ENCODE data around the gene TRAF3.
"Not testable (repeated sequence)": the region's sequence is repeated elsewhere in the genome, so short reads cannot be mapped to it uniquely, and the experiment has no call there.

TRAF3 gene

DNA sequence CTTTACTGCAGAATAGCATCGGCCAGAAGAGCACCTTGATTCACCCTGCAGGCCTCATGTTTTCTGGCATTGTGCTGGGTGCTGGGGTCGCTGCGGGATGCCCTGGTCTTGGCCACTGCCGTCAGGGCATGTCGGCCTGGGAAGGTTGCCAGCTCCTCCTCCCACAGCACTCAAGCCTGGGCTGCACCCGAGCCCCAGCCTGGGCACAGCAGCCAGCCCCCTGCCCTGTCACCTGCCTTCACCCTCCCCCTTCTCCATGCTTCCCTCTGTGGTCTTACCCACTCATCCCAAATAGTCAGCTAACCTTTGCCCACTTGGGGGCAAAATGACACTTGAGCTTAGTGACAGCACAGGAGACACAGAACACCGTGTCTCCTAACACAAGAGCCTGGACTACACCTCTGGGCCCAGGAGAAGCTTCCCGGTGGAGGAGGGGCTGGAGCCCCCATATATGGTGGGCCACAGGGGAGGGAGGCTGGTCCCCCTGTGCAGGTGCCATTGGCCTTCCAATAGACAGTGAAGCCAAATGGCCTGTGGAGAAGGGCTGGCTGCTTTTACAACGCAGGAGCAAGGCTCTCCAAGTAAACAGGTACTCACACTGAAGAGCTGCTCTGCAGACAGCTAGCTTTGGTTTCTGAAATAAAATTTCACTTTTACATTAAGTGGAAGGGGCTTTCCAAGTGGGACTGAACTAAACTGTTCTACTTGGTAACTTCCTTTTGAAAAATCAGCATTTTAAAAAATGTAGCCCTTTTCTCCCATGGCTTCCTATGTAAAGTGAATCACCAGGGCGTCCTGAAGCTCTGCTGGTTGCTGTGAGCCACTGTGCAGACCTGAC, 94.0 kb downstream of the TRAF3 start:
- H3K56ac ChIP-seq (ENCODE audit: low read length), result no peak overlapping the region
- DNase-seq, result no peak
- no peak overlapping the region for H3K9ac ChIP-seq (ENCODE audit: low read length)
- no peak overlapping the region for H3K27ac ChIP-seq (ENCODE audit: low read depth, low read length)
- no peak overlapping the region for H3K23ac ChIP-seq (ENCODE audit: low read length)
- H3K4me3 ChIP-seq (ENCODE audit: low read length), result no peak overlapping the region
- H3K79me2 ChIP-seq (ENCODE audit: control insufficient read depth, insufficient read depth, low read length), result no peaks in the 10 kb centered on the region
- H3K18ac ChIP-seq (ENCODE audit: low read length), result no peak overlapping the region
- no peaks in the 10 kb centered on the region for H3K36me3 ChIP-seq (ENCODE audit: control insufficient read depth, insufficient read depth, low read length)
- no peaks in the 10 kb centered on the region for H3K27me3 ChIP-seq (ENCODE audit: insufficient read depth, low read length, poor library complexity)
- H4K8ac ChIP-seq (ENCODE audit: low read depth, low read length), result no peak overlapping the region
- H3K4me1 ChIP-seq (ENCODE audit: control insufficient read depth, low read depth, low read length), result no peaks in the 10 kb centered on the region
- no peak overlapping the region for H2BK5ac ChIP-seq (ENCODE audit: low read length)
- no peaks in the 10 kb centered on the region for H3K79me1 ChIP-seq (ENCODE audit: low read length)
- no peak overlapping the region for H4K5ac ChIP-seq (ENCODE audit: low read length)
- H3K4ac ChIP-seq (ENCODE audit: low read depth, low read length), result no peak overlapping the region
- WGBS (ENCODE audit: extremely low coverage, insufficient coverage, low lambda C conversion rate), result no CpG with 5 or more reads among the region's 10 CpGs
- H2BK15ac ChIP-seq (replicated peaks; ENCODE audit: low read depth), result no peak overlapping the region
- no peak overlapping the region for H2BK120ac ChIP-seq (ENCODE audit: low read depth, low read length)
- H3K4me2 ChIP-seq (ENCODE audit: low read length), result no peak overlapping the region
- no peak overlapping the region for H2AK5ac ChIP-seq (ENCODE audit: low read length)

DNA sequence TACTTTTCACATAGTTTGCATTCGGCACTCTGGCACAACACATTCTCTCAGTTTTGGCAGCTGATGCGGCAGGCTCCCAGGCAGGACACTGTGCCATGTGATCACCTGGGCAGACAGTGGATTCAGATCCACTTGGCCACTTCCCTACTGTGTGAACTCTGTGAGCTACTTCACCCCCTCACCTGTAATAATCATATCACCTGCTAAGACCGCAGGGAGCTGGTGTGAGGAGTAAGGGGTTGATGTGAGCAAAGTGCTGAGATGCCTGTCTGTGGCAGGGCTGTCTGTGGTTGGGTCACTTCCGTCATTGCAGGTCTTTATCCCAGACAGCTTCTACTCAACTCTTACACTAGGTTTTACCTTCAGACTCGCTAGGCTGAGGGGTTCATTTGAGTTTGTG, 94.8 kb downstream of the TRAF3 start:
- H2BK15ac ChIP-seq (replicated peaks; ENCODE audit: low read depth), result no peak overlapping the region
- no CpG with 5 or more reads among the region's 5 CpGs for WGBS (ENCODE audit: extremely low coverage, insufficient coverage, low lambda C conversion rate)
- no peak overlapping the region for H2BK5ac ChIP-seq (ENCODE audit: low read length)
- no peak overlapping the region for H3K18ac ChIP-seq (ENCODE audit: low read length)
- no peak overlapping the region for H3K4me2 ChIP-seq (ENCODE audit: low read length)
- H2BK120ac ChIP-seq (ENCODE audit: low read depth, low read length), result no peak overlapping the region
- H3K23ac ChIP-seq (ENCODE audit: low read length), result no peak overlapping the region
- no peak overlapping the region for H2AK5ac ChIP-seq (ENCODE audit: low read length)
- no peak for DNase-seq
- H4K8ac ChIP-seq (ENCODE audit: low read depth, low read length), result no peak overlapping the region
- no peaks in the 10 kb centered on the region for H3K27me3 ChIP-seq (ENCODE audit: insufficient read depth, low read length, poor library complexity)
- H3K4me1 ChIP-seq (ENCODE audit: control insufficient read depth, low read depth, low read length), result no peaks in the 10 kb centered on the region
- no peak overlapping the region for H3K9ac ChIP-seq (ENCODE audit: low read length)
- H3K79me1 ChIP-seq (ENCODE audit: low read length), result no peaks in the 10 kb centered on the region
- H4K5ac ChIP-seq (ENCODE audit: low read length), result no peak overlapping the region
- no peaks in the 10 kb centered on the region for H3K36me3 ChIP-seq (ENCODE audit: control insufficient read depth, insufficient read depth, low read length)
- H3K4me3 ChIP-seq (ENCODE audit: low read length), result no peak overlapping the region
- no peak overlapping the region for H3K56ac ChIP-seq (ENCODE audit: low read length)
- H3K27ac ChIP-seq (ENCODE audit: low read depth, low read length), result no peak overlapping the region
- no peak overlapping the region for H3K4ac ChIP-seq (ENCODE audit: low read depth, low read length)
- H3K79me2 ChIP-seq (ENCODE audit: control insufficient read depth, insufficient read depth, low read length), result no peaks in the 10 kb centered on the region

DNA sequence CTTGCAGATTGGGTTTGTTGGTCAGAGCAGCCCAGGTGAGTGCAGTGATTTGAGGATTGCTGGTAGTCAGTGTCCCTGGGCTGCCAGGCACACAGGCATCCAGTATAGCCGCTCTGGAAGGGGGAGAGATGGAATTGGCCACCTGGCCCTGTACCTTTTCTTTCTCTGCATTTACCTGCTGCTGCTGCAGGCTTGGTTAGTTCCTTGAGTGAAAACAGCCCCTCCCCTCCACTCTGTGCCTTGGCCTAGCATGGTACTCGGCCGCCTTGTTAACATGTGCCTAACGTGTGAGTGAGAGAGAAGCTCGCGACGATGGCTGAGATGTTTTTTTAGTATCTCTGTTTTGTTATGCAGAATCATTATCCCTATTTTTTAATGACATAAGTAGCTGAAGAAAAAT, 95.9 kb downstream of the TRAF3 start:
- H4K8ac ChIP-seq (ENCODE audit: low read depth, low read length), result no peak overlapping the region
- no peak overlapping the region for H3K56ac ChIP-seq (ENCODE audit: low read length)
- no peaks in the 10 kb centered on the region for H3K4me1 ChIP-seq (ENCODE audit: control insufficient read depth, low read depth, low read length)
- no peaks in the 10 kb centered on the region for H3K27me3 ChIP-seq (ENCODE audit: insufficient read depth, low read length, poor library complexity)
- no peak for DNase-seq
- no peak overlapping the region for H3K18ac ChIP-seq (ENCODE audit: low read length)
- no peak overlapping the region for H3K4me3 ChIP-seq (ENCODE audit: low read length)
- H2BK15ac ChIP-seq (replicated peaks; ENCODE audit: low read depth), result no peak overlapping the region
- no peak overlapping the region for H3K9ac ChIP-seq (ENCODE audit: low read length)
- H3K36me3 ChIP-seq (ENCODE audit: control insufficient read depth, insufficient read depth, low read length), result no peaks in the 10 kb centered on the region
- no peak overlapping the region for H2BK5ac ChIP-seq (ENCODE audit: low read length)
- H2AK5ac ChIP-seq (ENCODE audit: low read length), result no peak overlapping the region
- H3K23ac ChIP-seq (ENCODE audit: low read length), result no peak overlapping the region
- no peaks in the 10 kb centered on the region for H3K79me1 ChIP-seq (ENCODE audit: low read length)
- H3K4me2 ChIP-seq (ENCODE audit: low read length), result no peak overlapping the region
- no peak overlapping the region for H3K27ac ChIP-seq (ENCODE audit: low read depth, low read length)
- H3K79me2 ChIP-seq (ENCODE audit: control insufficient read depth, insufficient read depth, low read length), result no peaks in the 10 kb centered on the region
- no peak overlapping the region for H4K5ac ChIP-seq (ENCODE audit: low read length)
- no peak overlapping the region for H3K4ac ChIP-seq (ENCODE audit: low read depth, low read length)
- WGBS (ENCODE audit: extremely low coverage, insufficient coverage, low lambda C conversion rate), result no CpG with 5 or more reads among the region's 7 CpGs
- H2BK120ac ChIP-seq (ENCODE audit: low read depth, low read length), result no peak overlapping the region

DNA sequence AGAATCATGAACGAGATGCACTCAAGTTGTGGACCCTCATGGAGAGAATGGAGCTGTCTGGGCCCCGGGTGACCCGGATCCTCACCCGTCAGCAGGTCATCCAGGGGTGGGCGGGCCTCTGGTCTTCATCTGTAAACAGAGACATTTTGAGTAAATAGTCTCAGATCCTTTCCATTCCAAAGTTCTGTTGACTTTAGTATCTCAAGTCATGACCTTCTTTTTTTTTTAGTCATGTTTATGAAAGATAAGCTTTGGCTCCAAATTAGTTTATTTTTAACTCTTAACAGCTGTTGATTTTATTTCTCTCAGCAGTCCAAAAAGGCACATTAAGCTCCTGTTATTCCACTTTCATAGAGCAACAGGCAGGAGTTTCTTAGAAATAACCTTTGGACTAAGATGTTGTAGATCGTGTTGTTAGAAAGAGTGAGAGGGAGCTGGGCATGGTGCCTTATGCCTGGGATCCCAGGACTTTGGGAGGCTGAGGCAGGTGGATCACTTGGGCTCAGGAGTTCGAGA, 96.4 kb downstream of the TRAF3 start:
- Histone ChIP-seq H3K4ac (ENCODE audit: low read depth, low read length) (no peak overlapping the region), H3K27ac (ENCODE audit: low read depth, low read length) (no peak overlapping the region), H2BK15ac (replicated peaks; ENCODE audit: low read depth) (no peak overlapping the region), H3K79me2 (ENCODE audit: control insufficient read depth, insufficient read depth, low read length) (no peaks in the 10 kb centered on the region), H3K23ac (ENCODE audit: low read length) (no peak overlapping the region), H3K18ac (ENCODE audit: low read length) (no peak overlapping the region), H2BK120ac (ENCODE audit: low read depth, low read length) (no peak overlapping the region), H3K27me3 (ENCODE audit: insufficient read depth, low read length, poor library complexity) (no peaks in the 10 kb centered on the region), H4K8ac (ENCODE audit: low read depth, low read length) (no peak overlapping the region), H4K5ac (ENCODE audit: low read length) (no peak overlapping the region), H3K36me3 (ENCODE audit: control insufficient read depth, insufficient read depth, low read length) (no peaks in the 10 kb centered on the region), H3K9ac (ENCODE audit: low read length) (no peak overlapping the region), H3K4me3 (ENCODE audit: low read length) (no peak overlapping the region), H2BK5ac (ENCODE audit: low read length) (no peak overlapping the region), H2AK5ac (ENCODE audit: low read length) (no peak overlapping the region), H3K56ac (ENCODE audit: low read length) (no peak overlapping the region), H3K4me2 (ENCODE audit: low read length) (no peak overlapping the region), H3K4me1 (ENCODE audit: control insufficient read depth, low read depth, low read length) (no peaks in the 10 kb centered on the region), H3K79me1 (ENCODE audit: low read length) (no peaks in the 10 kb centered on the region)
- no peak for DNase-seq
- WGBS (ENCODE audit: extremely low coverage, insufficient coverage, low lambda C conversion rate), result no CpG with 5 or more reads among the region's 7 CpGs

DNA sequence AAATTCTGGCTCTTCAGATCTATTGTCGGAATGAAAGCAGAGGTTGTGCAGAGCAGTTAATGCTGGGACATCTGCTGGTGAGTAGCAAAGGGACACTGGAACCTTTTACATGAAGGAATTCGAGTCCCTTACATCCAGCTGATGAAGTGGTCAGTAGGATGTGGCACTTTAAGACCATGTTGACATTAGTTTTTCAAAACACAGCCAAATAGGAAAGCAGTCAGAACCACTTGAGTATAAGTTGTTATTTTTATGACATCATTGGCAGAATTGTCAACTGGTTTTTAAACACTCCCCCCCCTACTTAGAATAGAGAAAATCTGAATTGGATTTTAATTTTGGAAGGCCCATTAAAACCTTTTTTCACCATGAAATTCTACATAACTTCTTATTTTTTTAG, 98.4 kb downstream of the TRAF3 start:
- Histone ChIP-seq H3K27ac (ENCODE audit: low read depth, low read length) (no peak overlapping the region), H3K23ac (ENCODE audit: low read length) (no peak overlapping the region), H2BK120ac (ENCODE audit: low read depth, low read length) (no peak overlapping the region), H3K36me3 (ENCODE audit: control insufficient read depth, insufficient read depth, low read length) (no peaks in the 10 kb centered on the region), H2AK5ac (ENCODE audit: low read length) (no peak overlapping the region), H3K79me1 (ENCODE audit: low read length) (no peaks in the 10 kb centered on the region), H3K27me3 (ENCODE audit: insufficient read depth, low read length, poor library complexity) (no peaks in the 10 kb centered on the region), H2BK15ac (replicated peaks; ENCODE audit: low read depth) (no peak overlapping the region), H4K5ac (ENCODE audit: low read length) (no peak overlapping the region), H3K4me1 (ENCODE audit: control insufficient read depth, low read depth, low read length) (no peaks in the 10 kb centered on the region), H3K56ac (ENCODE audit: low read length) (no peak overlapping the region), H2BK5ac (ENCODE audit: low read length) (no peak overlapping the region), H3K4ac (ENCODE audit: low read depth, low read length) (no peak overlapping the region), H3K9ac (ENCODE audit: low read length) (no peak overlapping the region), H4K8ac (ENCODE audit: low read depth, low read length) (no peak overlapping the region), H3K79me2 (ENCODE audit: control insufficient read depth, insufficient read depth, low read length) (no peaks in the 10 kb centered on the region), H3K4me2 (ENCODE audit: low read length) (no peak overlapping the region), H3K4me3 (ENCODE audit: low read length) (no peak overlapping the region), H3K18ac (ENCODE audit: low read length) (no peak overlapping the region)
- WGBS (ENCODE audit: extremely low coverage, insufficient coverage, low lambda C conversion rate), result no CpG with 5 or more reads among the region's 2 CpGs
- no peak for DNase-seq

DNA sequence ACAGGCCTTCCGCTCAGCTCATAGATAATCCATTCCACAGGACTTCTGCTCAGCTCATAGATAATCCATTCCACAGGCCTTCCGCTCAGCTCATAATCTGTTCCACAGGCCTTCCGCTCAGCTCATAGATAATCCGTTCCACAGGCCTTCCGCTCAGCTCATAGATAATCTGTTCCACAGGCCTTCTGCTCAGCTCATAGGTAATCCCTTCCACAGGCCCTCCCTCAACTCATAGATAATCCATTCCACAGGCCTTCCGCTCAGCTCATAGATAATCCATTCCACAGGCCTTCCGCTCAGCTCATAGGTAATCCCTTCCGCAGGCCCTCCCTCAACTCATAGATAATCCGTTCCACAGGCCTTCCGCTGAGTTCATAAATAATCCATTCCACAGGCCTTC, 100.3 kb downstream of the TRAF3 start:
- not testable (repeated sequence) for H3K27me3 ChIP-seq (ENCODE audit: insufficient read depth, low read length, poor library complexity); H2BK120ac ChIP-seq (ENCODE audit: low read depth, low read length); H3K23ac ChIP-seq (ENCODE audit: low read length); H2BK15ac ChIP-seq (replicated peaks; ENCODE audit: low read depth); H3K9ac ChIP-seq (ENCODE audit: low read length); H3K18ac ChIP-seq (ENCODE audit: low read length); H2BK5ac ChIP-seq (ENCODE audit: low read length); H3K4me3 ChIP-seq (ENCODE audit: low read length); H3K4me2 ChIP-seq (ENCODE audit: low read length); H3K56ac ChIP-seq (ENCODE audit: low read length); DNase-seq; H3K27ac ChIP-seq (ENCODE audit: low read depth, low read length); H3K36me3 ChIP-seq (ENCODE audit: control insufficient read depth, insufficient read depth, low read length); H3K79me1 ChIP-seq (ENCODE audit: low read length); H4K5ac ChIP-seq (ENCODE audit: low read length); H4K8ac ChIP-seq (ENCODE audit: low read depth, low read length); H3K4ac ChIP-seq (ENCODE audit: low read depth, low read length); H3K4me1 ChIP-seq (ENCODE audit: control insufficient read depth, low read depth, low read length); H2AK5ac ChIP-seq (ENCODE audit: low read length); H3K79me2 ChIP-seq (ENCODE audit: control insufficient read depth, insufficient read depth, low read length)
- WGBS (ENCODE audit: extremely low coverage, insufficient coverage, low lambda C conversion rate), result no CpG with 5 or more reads among the region's 10 CpGs
